ENCODE measurements around the gene DNAJA3. TPM values are rescaled to one million over a fixed set of nuclear protein-coding genes. Genes with fewer than 3 reads are reported as not detected.

Gene DNAJA3
- total and polyA plus RNA-seq, 9 of the 15 experiments (the other 6 are each of a cell fraction or from before 2014, with no cell fraction given), result 8.1 to 105 (median 79.0) TPM

DNA sequence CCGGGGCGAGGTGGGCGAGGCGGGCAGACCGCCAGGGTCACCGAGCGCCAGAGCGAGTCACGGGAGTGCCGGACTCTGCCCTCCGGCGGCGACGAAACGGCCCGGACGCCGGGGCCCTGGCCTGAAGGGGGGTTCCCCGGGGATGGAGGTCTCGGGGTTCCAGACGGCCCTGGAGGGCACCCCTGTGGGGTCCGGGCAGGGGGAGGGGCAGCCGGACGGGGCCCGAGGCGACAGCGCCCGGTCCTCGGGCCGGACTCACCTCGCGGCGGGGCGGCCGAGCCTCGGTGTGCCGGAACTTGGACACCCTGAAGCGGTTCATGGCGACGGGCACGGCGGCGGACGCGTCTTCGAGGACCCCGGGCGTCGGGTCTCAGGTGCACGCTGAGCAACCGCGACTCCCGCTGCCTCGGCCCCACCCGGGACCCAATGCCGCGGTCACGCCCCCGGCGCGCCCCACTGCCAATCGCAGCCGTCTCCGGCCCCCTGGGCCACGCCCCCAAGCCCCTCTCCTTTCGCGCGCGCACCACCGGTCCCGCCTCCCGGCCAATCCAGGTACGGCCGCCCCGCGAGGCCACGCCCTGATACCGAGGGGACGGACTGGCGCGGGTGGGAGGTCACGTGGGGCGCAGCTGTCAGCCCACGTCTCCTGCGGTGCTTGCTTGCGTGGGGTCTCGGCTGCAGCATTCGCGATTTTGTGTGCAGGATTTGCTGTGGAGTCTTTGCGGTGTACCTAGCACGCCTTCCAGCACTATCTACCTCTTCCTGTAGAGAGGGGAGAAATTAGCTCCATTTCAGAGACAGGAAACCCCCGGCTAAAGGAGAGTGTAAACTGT is 9.3 kb upstream of the DNAJA3 start, which contains the start of gene CORO7 (continued):
- TF ChIP-seq, protein P1, sequence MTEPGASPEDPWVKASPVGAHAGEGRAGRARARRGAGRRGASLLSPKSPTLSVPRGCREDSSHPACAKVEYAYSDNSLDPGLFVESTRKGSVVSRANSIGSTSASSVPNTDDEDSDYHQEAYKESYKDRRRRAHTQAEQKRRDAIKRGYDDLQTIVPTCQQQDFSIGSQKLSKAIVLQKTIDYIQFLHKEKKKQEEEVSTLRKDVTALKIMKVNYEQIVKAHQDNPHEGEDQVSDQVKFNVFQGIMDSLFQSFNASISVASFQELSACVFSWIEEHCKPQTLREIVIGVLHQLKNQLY (CRISPR knock-in tag; conservative IDR thresholded peaks at IDR 0.05), result no peak
- TF ChIP-seq ATF1 (CRISPR knock-in tag; IDR thresholded peaks at IDR 0.05) (no peak), ATF1 (tag; IDR thresholded peaks at IDR 0.05) (peak; percentile 51), SMAD1 (IDR thresholded peaks at IDR 0.05; ENCODE audit: low read depth, low read length, partially characterized antibody) (no peak), GATAD2A (IDR thresholded peaks at IDR 0.05) (peak; percentile 63; the same call in 1 of the 2 replicates), NFYB (IDR thresholded peaks at IDR 0.05; ENCODE audit: extremely low read depth, insufficient read length) (peak; percentile 24), HIVEP1 (CRISPR knock-in tag; IDR thresholded peaks at IDR 0.05) (0 out of 2 replicates have a peak, but pooled peaks have one; percentile 38), PTTG1 (tag; IDR thresholded peaks at IDR 0.05; ENCODE audit: low read depth) (no peak), BRD4 (IDR thresholded peaks at IDR 0.05) (peak; percentile 51; the same call in 1 of the 2 replicates), MGA (IDR thresholded peaks at IDR 0.05) (peak; percentile 58)
- TF ChIP-seq, protein P2, sequence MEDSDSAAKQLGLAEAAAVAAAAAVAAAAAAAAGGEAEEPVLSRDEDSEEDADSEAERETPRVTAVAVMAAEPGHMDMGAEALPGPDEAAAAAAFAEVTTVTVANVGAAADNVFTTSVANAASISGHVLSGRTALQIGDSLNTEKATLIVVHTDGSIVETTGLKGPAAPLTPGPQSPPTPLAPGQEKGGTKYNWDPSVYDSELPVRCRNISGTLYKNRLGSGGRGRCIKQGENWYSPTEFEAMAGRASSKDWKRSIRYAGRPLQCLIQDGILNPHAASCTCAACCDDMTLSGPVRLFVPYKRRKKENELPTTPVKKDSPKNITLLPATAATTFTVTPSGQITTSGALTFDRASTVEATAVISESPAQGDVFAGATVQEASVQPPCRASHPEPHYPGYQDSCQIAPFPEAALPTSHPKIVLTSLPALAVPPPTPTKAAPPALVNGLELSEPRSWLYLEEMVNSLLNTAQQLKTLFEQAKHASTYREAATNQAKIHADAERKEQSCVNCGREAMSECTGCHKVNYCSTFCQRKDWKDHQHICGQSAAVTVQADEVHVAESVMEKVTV (CRISPR knock-in tag; IDR thresholded peaks at IDR 0.05), result no peak
- TF ChIP-seq, protein P3, sequence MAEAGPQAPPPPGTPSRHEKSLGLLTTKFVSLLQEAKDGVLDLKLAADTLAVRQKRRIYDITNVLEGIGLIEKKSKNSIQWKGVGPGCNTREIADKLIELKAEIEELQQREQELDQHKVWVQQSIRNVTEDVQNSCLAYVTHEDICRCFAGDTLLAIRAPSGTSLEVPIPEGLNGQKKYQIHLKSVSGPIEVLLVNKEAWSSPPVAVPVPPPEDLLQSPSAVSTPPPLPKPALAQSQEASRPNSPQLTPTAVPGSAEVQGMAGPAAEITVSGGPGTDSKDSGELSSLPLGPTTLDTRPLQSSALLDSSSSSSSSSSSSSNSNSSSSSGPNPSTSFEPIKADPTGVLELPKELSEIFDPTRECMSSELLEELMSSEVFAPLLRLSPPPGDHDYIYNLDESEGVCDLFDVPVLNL (CRISPR knock-in tag; IDR thresholded peaks at IDR 0.05; ENCODE audit: low read depth), result 0 out of 2 replicates have a peak, but pooled peaks have one; percentile 59
